Astrocyte of the spinal cord (primary cell): ENCODE results near the gene TPGS2.
"Not testable (repeated sequence)": the region's sequence is repeated elsewhere in the genome, so short reads cannot be mapped to it uniquely, and the experiment has no call there.

Experiments
- DNase-seq: peaks from one replicate; pipeline ENCODE4 v3.0.0; 2011; ENCODE audit warnings: low read depth, low spot score
- H3K4me3 ChIP-seq: 2 replicates; pipeline ENCODE4 v1.5.1; 2011; ENCODE audit warnings: low read depth, mild to moderate bottlenecking, low read length, moderate library complexity
- CTCF ChIP-seq: IDR thresholded peaks from 2 replicates; pipeline ENCODE4 v1.5.1; 2012; ENCODE audit warnings: low read depth, mild to moderate bottlenecking, low read length, inconsistent platforms
- in situ Hi-C: cut with HindIII; loops from 2 replicates; pipeline ENCODE4 v1.10.0; 2017; ENCODE audit warnings: low sequenced_read_pairs

The TPGS2 gene

GRCh38 chr18:36828630-36829361 is at the start of gene TPGS2, which contains the start of gene KIAA1328:
Gene TPGS2, minus strand, starts transcription at chr18:36829002. Its CDS starts 235 bp downstream, at chr18:36828767.
Gene KIAA1328, plus strand, starts transcription at chr18:36829127. Its CDS starts 12 bp downstream, at chr18:36829139.
- in situ Hi-C loops = no loop called here
- peak; percentile 92 for DNase-seq
- peak within 1 kb of the TSS; percentile 95 for H3K4me3 ChIP-seq
- TF ChIP-seq CTCF = peak; percentile 38

- H3K4me3 ChIP-seq, in situ Hi-C loops, DNase-seq: not testable (repeated sequence)
Observed at GRCh38 chr18:36873826-36874225, 45.0 kb upstream of the TPGS2 start.

GRCh38 chr18:36872329-36872728 is 43.5 kb upstream of the TPGS2 start:
- in situ Hi-C loops = no loop called here
- no peak for TF ChIP-seq CTCF
- peak; percentile 51 for DNase-seq
- H3K4me3 ChIP-seq = no peak overlapping the region

- in situ Hi-C loops = no loop called here
- H3K4me3 ChIP-seq = no peak overlapping the region
- TF ChIP-seq CTCF = no peak
- DNase-seq = no peak
Observed at GRCh38 chr18:36871801-36872200, 43.0 kb upstream of the TPGS2 start.

- no peak for TF ChIP-seq CTCF
- in situ Hi-C loops = no loop called here
- no peak for DNase-seq
- H3K4me3 ChIP-seq = no peak overlapping the region
Observed at GRCh38 chr18:36867056-36867455, 38.3 kb upstream of the TPGS2 start.

GRCh38 chr18:36862182-36862581 is 33.4 kb upstream of the TPGS2 start:
- in situ Hi-C loops = no loop called here
- no peak for TF ChIP-seq CTCF
- H3K4me3 ChIP-seq = no peak overlapping the region
- no peak for DNase-seq

- in situ Hi-C loops = no loop called here
- DNase-seq = no peak
Observed at GRCh38 chr18:36856815-36857214, 28.0 kb upstream of the TPGS2 start.

More at GRCh38 chr18:36856815-36857214, 28.0 kb upstream of the TPGS2 start:
- no peak for TF ChIP-seq CTCF
- H3K4me3 ChIP-seq = no peak overlapping the region
